NCI-H345 treated with DMSO at 0.1 percent for 48 hours (cell line): Measurements from ENCODE around the gene ZC3H7B.
A peak's percentile ranks its signal among the peaks of the same experiment; 100 is the strongest.
"Not testable (repeated sequence)": the region's sequence is repeated elsewhere in the genome, so short reads cannot be mapped to it uniquely, and the experiment has no call there.

ENCODE experiments used
- DNase-seq: peaks from one replicate; lab custom pipeline; 2025; ENCODE audit not compliant: unreplicated experiment; lab: John Stamatoyannopoulos, UW

The ZC3H7B gene

DNA sequence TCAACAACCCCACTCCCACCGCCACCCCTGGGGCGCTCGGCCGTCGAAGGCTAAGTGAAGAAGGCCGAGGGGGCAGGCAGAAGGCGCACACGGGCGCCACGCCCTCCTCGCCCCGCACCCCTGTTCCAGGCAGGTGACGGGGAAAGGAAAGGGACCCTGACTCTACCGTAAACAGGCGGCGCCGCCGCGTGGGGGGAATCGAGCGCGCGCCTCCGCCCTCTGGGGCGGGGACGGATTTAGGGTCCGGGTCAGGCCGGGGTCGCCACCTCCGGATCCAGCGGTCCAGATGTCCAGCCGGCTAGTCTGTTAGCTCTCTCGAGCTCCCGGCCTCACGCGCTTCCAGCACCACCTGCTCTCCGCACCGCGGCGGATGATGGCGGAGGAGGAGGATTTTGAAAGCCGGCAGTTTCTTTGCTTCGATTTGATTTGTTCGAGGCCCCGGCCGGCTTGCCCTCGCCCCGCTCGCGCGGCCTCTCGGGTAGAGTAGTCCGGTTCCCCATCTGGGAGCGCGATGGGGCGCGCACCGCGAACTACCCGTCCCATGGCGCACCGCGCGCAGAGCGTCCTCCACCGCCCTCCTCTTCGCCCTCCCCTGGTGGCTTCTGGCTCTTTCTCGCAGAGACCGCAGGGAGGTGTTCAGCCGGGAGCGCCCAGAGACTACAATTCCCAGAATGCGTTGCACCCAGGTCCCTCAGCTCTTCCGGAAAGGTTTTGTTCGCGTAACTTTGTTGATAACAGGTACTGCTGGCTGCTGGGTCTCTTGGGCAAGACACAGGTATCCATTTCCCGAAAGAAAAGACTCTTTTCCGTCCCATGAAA, 15.3 kb upstream of the ZC3H7B start, which contains the start of gene RANGAP1:
TSS of gene RANGAP1 (minus strand) at position 368 of the 819 bp plus-strand sequence. CDS start 5,143 bp downstream, outside the sequence.
- peak; percentile 94 for DNase-seq

DNA sequence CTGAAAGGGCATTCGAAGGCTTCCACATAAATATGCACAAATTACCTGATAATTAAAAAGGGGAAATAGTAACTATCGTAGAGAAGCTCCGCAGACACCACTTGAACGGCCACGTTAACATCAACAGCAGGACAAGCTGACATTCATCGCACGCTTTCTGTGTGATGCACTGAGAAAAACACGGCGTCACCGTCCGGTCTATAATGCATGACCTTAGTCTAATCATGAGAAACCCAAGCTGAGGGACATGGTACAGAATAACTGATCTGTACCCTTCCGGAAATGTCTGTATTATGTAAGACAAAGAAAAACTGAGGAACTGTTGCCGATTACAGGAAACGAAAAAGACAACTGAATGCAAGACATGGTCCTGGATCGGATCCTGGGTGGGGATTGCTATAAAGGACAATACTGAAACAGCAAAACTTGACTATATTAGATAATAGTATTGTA, 14.7 kb upstream of the ZC3H7B start:
- DNase-seq, result peak; percentile 47

DNA sequence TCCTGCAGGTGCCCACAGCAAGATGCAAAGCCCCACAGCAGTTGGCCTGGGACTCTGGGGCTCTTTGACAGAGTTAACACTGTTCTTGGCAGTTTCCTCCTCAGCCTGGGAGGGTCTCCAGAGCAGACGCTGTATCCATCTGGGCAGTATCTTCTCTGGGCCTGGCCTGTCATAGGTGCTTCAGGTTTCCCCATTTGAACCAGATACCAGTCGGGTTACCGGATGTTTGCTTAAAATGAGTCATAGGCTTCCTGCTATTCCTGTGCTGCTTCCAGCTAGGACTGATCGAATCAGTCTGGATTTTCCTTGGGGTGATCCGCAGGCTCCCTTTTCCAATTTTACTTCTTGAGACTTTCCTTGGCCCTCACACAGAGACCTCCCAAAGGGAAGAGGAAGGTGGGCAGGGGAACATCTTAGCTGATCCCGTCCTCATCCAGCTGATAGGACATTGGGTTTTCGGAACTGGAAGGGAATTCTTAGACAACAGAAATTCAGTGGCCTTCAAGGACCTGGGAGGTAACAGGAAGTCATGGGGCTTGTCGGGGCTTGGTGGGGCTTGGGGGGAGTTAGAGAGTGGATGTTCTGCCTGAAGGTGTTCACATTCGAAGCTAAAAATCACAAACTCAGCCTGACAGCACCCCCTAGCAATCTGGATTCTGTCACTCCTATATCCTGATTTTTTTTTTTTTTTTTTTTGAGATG, 12.9 kb upstream of the ZC3H7B start:
- DNase-seq, result no peak

DNA sequence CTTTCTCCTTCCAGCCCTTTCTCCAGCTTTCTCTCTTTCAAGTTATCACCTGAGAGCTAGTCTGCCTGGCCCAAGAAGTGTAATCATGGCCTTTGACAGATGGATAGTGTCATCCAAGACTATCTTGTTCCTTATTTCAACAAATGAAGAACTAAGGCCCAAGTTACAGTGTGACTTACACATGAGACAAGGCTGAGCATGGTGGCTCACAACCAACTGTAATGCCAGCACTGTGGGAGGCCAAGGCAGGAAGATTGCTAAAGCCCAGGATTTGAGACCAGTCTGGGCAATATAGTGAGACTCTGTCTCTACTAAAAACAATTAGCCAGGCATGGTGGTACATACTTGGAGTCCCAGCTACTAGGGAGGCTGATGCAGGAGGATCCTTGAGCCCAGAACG, 11.7 kb upstream of the ZC3H7B start:
- no peak for DNase-seq

DNA sequence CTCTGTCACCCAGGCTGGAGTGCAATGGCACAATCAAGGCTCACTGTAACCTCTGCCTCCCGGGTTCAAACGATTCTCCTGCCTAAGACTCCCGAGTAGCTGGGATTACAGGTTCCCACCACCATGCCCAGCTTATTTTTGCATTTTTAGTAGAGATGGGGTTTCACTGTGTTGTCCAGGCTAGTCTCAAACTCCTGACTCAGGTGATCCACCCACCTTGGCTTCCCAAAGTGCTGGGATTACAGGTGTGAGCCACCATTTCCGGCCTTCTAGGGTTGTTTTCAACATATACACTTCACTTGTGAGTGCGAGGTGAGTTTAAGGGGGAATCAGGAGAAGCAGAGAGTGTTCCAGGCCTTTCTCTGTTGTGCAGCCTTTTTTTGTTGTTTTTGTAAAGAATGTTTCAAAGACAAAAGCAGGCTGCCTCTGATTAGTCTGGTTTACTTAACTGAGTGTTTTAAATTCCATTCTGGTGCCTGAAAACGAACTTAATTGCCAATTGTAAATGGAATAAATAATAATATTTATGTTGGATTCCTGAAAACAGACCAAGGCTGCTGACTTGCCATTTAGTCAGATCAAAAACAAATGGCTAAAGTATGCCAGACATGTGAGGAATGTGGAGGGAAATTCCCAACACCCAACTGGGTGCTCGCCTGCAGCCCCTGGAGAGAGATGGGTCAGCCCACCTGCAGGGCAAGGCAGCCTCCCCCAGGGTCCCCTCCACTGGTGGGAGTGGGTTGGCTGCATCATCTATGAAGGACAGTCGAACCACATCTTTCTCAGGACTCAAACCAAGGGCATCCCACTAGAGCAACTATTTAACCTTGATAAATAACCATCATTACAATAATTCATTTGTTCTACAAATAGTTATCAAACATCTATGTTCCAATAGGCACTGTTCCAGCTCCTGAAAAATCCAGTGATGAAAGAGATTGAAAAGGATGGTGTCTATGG, 10.8 kb upstream of the ZC3H7B start:
- no peak for DNase-seq

DNA sequence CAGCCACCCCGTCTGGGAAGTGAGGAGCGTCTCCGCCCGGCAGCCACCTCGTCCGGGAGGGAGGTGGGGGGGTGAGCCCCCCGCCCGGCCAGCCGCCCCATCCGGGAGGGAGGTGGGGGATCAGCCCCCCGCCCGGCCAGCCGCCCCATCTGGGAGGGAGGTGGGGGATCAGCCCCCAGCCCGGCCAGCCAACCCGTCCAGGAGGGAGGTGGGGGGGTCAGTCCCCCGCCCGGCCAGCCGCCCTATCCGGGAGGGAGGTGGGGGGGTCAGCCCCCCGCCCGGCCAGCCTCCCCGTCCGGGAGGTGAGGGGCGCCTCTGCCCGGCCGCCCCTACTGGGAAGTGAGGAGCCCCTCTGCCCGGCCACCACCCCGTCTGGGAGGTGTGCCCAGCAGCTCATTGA, 6.5 kb upstream of the ZC3H7B start:
- DNase-seq, result not testable (repeated sequence)

DNA sequence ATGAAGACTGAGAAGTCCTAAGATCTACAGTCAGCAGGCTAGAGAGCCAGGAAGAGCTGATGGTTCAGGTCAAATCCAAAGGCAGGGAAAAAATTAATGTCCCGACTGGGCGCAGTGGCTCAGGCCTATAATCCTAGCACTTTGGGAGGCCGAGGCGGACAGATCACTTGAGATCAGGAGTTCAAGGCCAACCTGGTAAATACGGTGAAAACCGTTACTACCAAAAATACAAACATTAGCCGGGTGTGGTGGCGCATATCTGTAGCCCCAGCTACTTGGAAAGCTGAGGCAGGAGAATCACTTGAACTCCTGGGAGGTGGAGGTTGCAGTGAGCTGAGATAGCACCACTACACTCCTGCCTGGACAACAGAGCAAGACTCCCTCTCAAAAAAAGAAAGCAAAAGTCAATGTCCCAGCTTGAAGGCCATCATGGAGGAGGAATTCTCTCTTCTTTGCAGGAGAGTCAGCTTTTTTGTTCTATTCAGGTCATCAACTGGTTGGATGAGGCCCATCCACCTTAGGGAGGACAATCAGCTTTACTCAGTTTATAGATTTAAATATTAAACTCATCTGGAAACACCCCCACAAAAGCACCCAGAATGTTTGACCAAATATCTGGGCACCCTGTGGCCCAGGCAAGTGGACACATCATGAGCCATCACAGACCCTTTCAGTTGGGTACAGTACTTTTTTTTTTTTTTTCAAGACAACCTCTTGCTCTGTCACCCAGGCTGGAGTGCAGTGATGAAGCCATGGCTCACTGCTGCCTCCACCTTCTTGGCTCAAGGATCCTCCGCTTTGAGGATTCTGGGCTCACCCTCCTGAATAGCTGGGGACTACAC, 4.3 kb upstream of the ZC3H7B start:
- DNase-seq, result no peak

DNA sequence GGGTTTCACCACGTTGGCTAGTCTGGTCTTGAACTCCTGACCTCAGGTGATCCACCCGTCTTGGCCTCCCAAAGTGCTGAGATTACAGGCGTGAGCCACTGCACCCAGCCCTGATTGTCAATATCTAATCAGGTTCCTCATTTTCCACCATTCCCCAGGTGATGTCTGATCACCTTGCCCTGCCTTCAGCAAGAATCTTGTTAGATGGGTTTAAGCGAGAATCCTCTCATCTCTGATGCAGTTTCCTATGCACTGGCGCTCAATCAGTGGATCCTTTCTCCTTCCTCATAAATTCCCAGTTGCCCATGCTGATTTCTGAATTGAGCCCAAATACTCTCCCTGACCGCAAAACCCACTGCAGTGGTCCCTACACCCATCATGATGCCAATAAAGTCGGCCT, 664 bp upstream of the ZC3H7B start:
- no peak for DNase-seq

DNA sequence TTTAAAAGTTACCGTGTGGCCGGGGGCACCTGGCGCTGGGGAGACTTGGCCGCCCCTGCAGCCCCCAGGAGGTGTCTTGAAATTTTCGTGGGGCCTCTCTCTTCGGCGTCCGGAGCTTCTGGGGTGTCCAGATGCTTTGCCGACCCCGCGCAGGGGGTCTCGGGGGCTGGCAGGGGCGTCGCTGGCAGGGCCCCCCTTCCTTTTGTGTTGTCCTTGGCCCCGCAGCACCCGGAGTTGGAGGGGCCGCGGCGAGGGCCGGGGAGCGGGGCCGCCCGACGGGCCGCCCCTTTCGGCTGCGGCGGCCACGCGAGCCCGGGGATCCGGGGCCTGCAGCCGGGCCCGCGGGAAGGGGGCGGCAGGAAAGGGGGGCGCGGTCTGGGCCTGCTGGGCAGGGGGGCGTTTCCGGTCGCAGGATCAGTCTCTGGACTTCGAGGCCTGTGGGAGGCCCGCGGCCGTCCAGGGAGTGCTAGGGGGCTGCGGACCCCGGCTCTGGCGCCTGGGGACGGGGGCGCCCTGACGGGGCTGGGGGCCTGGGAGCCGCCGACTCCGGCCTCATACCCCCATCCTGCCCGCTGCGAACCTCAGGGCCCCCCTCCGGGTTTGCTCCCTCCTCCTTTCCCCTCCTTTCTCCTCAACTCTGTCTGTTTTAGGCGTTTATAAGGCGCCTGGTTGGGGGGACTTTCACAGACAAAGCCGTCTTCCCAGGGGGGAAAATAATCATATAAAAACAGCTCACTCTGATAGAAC, 869 bp downstream of the ZC3H7B start:
- DNase-seq, result no peak

DNA sequence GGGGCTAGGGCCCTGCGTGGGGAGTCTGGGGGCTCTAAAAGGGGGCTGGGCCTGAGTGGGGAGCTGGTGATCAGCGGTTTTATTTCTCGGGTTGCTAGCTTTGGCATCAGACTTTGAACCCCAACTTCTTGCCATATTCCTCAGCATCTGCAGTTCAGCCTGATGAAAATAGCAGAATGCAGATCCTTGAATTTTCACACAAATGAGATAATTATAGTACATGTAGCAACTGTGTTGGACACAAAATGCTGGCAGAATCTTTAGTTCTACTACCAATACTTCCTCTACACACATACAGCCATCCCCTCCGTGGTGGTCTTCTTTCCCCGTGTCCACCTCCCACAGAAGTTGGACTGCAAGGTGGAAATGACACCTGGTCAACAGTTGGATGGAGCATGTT, 1.5 kb downstream of the ZC3H7B start:
- DNase-seq, result no peak

DNA sequence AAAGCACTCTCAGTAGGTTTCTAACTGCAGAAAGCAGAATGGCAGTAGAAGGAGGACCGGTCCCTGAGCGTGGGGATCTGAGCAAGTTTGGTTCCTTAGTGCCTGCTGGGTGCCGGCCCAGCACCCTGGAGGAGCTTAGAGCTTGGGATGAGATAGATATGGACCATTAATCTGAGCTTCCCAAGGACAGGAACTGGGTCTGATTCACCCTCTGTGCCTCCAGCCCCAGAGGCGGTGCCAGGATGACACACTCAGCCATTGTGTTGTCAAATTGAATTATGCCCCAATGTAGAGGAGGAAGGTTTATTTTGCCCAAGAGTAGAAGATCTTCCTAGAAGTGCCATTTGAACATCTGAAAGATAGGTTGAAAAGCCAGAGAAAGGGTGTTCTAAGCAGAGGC, 4.3 kb downstream of the ZC3H7B start:
- DNase-seq, result no peak

DNA sequence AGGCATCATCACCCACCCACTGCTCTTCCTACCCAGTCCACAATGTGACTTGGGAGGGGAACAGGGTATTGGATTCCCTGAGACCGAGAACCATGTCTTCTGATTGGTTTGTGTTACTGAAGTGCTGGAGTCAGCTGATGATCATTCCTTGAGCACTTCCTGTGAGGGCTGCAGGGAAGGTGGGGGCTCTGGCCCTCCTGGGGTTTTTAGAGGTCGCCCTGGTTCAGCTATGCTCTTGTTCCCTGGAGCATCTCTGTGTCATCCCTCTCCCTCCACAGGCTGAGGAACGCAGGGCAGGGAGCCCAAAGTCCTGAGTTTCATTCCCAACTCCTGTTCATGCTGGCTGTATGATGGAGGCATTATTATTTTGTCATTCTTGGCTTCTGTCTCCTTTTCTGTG, 6.7 kb downstream of the ZC3H7B start:
- DNase-seq, result no peak

DNA sequence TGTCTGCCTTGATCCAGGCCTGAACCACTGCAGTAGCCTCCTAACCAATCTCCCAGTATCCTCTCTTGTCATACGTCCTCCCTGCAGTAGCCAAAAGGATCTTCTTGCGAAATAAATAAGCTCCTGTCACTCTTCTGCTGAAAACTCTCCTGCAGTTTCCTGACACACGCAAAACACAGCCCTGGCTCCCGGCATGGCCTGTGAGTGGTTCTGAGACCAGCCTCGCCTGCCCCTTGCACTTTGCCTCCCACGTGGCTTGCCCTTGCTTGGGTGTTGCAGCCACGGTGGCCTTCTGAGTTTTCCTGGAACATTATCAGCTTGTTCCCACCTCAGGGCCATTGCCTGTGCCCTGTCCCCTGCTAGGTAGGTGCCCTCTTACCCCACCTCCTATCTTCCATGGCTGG, 7.2 kb downstream of the ZC3H7B start:
- no peak for DNase-seq

DNA sequence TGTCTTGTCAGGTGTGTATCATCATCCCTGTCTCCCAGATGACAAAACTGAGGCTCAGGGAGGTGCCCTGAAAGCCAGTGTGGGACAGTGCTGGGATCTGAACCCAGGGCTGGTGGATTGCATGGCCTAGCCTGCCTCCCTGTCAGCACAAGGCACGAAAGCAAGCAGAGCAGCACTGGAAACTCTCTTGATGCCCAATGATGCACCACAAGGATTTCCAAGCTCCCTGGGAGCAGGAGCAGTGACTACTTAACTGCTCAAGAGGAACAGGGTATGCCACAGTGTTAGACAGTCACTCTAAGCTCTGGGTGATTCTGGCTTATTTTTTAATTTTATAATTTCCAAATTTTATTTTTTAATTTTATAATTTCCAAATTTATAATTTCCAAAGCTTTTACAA, 9.0 kb downstream of the ZC3H7B start:
- DNase-seq, result no peak

DNA sequence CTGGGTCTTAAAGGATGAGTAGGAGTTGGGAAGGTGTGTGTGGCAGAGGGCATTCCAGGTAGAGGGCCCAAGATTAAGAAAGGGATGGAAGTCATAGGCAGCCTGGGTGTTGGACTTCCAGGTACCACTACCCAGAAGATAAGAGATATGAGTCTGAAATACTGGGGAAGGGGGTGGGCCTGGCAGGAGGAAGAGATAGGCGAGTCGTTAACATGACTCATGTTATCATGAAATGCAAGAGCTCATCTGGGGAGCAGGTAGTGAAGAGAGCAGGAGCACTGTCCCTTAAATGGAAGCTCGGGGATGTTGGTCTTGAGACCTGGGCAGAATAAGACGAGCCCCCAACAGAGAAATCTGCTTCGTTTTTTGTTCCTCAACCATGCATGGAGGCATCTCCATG, 10.2 kb downstream of the ZC3H7B start:
- no peak for DNase-seq

DNA sequence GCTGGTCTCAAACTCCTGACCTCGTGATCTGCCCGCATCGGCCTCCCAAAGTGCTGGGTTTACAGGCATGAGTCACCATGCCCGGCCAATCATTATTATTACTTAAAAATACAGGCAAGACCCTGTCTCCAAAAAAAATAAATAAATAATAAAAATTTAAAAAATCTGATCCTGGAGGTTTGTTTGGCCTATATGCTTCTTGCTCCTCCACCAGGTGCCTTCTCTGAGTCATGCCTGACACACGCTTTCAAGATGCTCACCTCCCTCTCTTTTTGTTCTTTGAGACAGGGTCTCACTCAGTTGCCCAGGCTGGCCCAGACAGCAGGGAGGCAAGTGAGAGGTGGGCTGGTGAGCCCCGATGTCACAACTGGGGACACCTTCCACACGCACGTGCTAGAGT, 13.5 kb downstream of the ZC3H7B start:
- no peak for DNase-seq

DNA sequence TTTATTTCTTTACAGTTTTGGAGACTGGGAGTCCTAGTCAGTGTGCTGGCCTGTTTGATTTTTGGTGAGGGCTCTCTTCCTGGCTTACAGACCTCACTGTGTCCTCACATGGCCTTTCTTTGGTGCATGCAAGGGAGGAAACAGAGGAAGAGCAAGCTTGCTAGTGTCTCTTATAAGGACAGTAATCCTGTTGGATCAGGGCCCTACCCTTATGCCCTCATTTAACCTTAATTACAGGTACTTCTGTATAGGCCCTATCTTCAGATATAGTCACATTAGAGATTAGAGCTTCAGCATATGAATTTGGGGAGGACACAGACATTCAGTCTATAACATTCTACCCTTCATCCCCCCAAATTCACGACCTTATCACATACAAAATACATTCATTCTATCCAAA, 14.3 kb downstream of the ZC3H7B start:
- no peak for DNase-seq

DNA sequence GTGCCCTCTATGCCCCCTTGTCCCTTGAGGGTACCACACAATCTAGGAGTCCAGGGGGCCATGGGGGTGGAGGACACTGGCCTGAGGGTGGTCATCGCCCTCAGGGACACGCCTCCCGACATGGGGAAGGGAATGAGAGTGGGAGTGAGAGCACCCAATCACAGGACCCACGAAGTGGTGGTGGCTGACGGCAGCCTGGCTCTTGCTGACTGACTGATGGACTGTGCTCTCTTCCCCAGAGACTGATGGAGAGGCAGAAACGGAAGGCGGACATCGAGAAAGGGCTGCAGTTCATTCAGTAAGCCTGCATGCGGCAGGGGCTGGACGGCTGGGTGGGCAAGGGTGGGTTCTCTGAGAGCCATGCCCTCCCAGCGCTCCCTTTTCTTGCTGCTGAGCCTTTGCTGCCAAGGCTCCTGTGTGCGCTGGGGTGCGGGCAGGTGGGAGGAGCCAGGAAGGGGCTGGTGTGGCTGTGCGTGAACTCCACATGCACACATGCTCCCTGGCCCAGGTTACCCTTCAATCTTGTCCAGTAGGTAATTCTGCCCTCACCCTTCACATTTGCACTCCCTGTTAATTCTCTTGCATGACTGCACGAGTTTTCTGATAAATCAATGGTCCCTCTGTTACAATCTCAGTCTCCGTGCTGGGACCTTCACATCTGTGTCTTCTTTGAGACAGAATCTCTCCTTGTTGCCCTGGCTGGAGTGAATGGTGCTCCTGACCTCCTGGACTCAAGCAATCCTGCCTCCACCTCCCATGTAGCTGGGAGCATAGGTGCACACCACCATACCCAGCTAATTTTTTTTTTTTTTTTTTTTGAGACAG, 19.3 kb downstream of the ZC3H7B start:
- DNase-seq, result no peak
